ENCODE data around the gene PBXIP1. TPM values are rescaled to one million over a fixed set of nuclear protein-coding genes. Genes with fewer than 3 reads are reported as not detected.

PBXIP1 gene
- total RNA-seq, 2 donors from 2014 or later, result 61.9 to 118 TPM

DNA sequence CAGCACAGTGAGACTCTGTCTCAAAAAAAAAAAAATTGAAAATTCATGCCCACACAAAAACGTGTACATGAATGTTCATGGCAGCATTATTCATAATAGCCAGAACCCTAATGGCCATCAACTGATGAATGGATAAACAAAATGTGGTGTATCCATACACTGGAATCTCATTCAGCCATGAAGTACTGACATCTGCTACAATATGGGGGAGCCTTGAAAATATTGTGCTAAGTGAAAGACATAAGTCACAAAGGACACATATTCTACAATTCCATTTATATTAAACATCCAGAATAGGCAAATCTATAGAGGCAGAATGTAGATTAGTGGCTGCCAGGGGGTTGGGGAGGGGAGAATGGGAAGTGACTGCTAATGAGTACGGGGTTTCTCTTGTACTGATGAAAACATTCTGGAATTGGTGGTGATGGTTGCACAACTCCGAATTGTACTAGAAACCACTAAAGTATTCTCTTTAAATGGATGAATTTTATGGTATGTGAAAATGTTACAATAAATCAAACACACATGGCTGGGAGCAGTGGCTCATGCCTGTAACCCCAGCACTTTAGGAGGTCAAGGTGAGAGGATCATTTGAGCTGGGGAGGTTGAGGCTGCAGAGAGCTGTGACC lies 52.8 kb downstream of the PBXIP1 start:
- Mint-ChIP-seq H3K9me3 (no peaks in the 10 kb centered on the region), H3K36me3 (ENCODE audit: low read depth) (no peaks in the 10 kb centered on the region), H3K27me3 (peaks cover 3% of the 10 kb centered on the region), H3K4me1 (no peaks in the 10 kb centered on the region), H3K27ac (no peak overlapping the region), H3K4me3 (no peak overlapping the region)
- ATAC-seq (replicated peaks), result no peak

GRCh38 chr1:154901591-154901990 lies 54.3 kb downstream of the PBXIP1 start:
- no peaks in the 10 kb centered on the region for H3K9me3 Mint-ChIP-seq
- H3K36me3 Mint-ChIP-seq (ENCODE audit: low read depth), result no peaks in the 10 kb centered on the region
- no peak overlapping the region for H3K27ac Mint-ChIP-seq

GRCh38 chr1:154899041-154899440 lies 56.9 kb downstream of the PBXIP1 start:
- Mint-ChIP-seq H3K9me3 (no peaks in the 10 kb centered on the region), H3K27me3 (peaks cover 3% of the 10 kb centered on the region), H3K27ac (no peak overlapping the region), H3K4me3 (no peak overlapping the region), H3K36me3 (ENCODE audit: low read depth) (no peaks in the 10 kb centered on the region), H3K4me1 (no peaks in the 10 kb centered on the region)
- no peak for ATAC-seq (replicated peaks)

More at GRCh38 chr1:154901591-154901990, 54.3 kb downstream of the PBXIP1 start:
- H3K4me1 Mint-ChIP-seq, result no peaks in the 10 kb centered on the region
- peaks cover 3% of the 10 kb centered on the region for H3K27me3 Mint-ChIP-seq
- ATAC-seq (replicated peaks), result no peak
- no peak overlapping the region for H3K4me3 Mint-ChIP-seq

DNA sequence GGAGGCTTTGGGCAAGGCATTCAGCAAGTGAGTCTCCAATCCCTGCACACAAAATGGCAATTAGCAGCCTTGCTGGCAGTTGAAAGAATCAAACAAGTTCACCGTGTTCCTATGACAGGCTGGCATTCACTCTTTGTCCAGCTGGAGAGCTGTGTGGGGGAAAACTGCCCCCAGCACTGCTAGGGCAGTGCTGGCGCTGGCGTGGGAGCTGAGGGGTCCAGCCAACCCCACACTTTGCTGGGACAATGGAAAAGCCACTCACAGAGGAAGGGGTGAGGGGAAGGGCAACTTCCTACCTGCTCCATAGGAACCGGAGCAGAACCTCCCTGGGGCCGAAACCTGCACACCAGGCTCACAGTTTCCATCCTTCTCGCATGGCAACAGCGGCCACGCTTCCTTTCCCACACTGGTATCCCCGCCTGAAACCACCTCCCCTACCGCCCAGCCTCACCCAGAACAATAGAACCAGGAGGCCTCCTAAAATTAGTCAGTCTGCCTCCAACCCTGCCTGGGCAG lies 59.1 kb downstream of the PBXIP1 start:
- no peaks in the 10 kb centered on the region for H3K36me3 Mint-ChIP-seq (ENCODE audit: low read depth)
- H3K4me1 Mint-ChIP-seq, result no peaks in the 10 kb centered on the region
- H3K27me3 Mint-ChIP-seq, result peaks cover 3% of the 10 kb centered on the region
- H3K9me3 Mint-ChIP-seq, result no peaks in the 10 kb centered on the region
- peak; percentile 19 for ATAC-seq (replicated peaks)
- H3K4me3 Mint-ChIP-seq, result no peak overlapping the region
- H3K27ac Mint-ChIP-seq, result no peak overlapping the region

GRCh38 chr1:154895798-154896197 lies 60.1 kb downstream of the PBXIP1 start:
- Mint-ChIP-seq H3K9me3 (no peaks in the 10 kb centered on the region), H3K36me3 (ENCODE audit: low read depth) (no peaks in the 10 kb centered on the region), H3K4me1 (no peaks in the 10 kb centered on the region), H3K27me3 (peaks cover 3% of the 10 kb centered on the region), H3K27ac (no peak overlapping the region), H3K4me3 (no peak overlapping the region)
- ATAC-seq (replicated peaks), result no peak

Other genes starting within 250 kb of the PBXIP1 start
- gene KCNN3, start 85.8 kb downstream of the PBXIP1 start, total RNA-seq, result under 1 TPM; 0.11 to 0.37 TPM
- 10 to 100 TPM; 38.6 to 66.9 TPM for gene PMVK, start 19.4 kb downstream of the PBXIP1 start, total RNA-seq
- 10 to 100 TPM; 35.6 to 39.2 TPM for gene PYGO2, start 5.7 kb upstream of the PBXIP1 start, total RNA-seq
- gene SHC1, start 14.6 kb upstream of the PBXIP1 start, total RNA-seq, result 10 to 100 TPM; 60.9 to 62.0 TPM
- gene CKS1B, start 18.6 kb upstream of the PBXIP1 start, total RNA-seq, result 100 to 1,000 TPM; 162 to 188 TPM
- gene FLAD1, start 27.2 kb upstream of the PBXIP1 start, total RNA-seq, result 10 to 100 TPM; 34.6 to 68.3 TPM
- under 1 TPM; 0.77 to 0.97 TPM for gene LENEP, start 37.5 kb upstream of the PBXIP1 start, total RNA-seq
- gene ZBTB7B, start 46.7 kb upstream of the PBXIP1 start, total RNA-seq, result 100 to 1,000 TPM in 1 of 2 donors, 10 to 100 TPM in 1; 94.5 to 140 TPM
- gene DCST2, start 77.7 kb upstream of the PBXIP1 start, total RNA-seq, result 1 to 10 TPM in 1 of 2 donors, under 1 TPM in 1; 0.67 to 2.2 TPM
- not detected for gene DCST1, start 77.7 kb upstream of the PBXIP1 start, total RNA-seq
- 10 to 100 TPM; 53.2 to 86.6 TPM for gene ADAM15, start 95.2 kb upstream of the PBXIP1 start, total RNA-seq
- gene EFNA4, start 107.6 kb upstream of the PBXIP1 start, total RNA-seq, result 1 to 10 TPM; 4.6 to 7.0 TPM
- gene EFNA3, start 122.7 kb upstream of the PBXIP1 start, total RNA-seq, result 10 to 100 TPM in 1 of 2 donors, 1 to 10 TPM in 1; 4.1 to 10.8 TPM
- under 1 TPM in 1 of 2 donors, not detected in 1; 0.48 TPM for gene EFNA1, start 171.8 kb upstream of the PBXIP1 start, total RNA-seq
- 10 to 100 TPM; 42.8 to 47.3 TPM for gene SLC50A1, start 179.8 kb upstream of the PBXIP1 start, total RNA-seq
- 10 to 100 TPM; 29.4 to 40.6 TPM for gene DPM3, start 184.4 kb upstream of the PBXIP1 start, total RNA-seq
- gene KRTCAP2, start 217.2 kb upstream of the PBXIP1 start, total RNA-seq, result 100 to 1,000 TPM; 108 to 166 TPM
- gene TRIM46, start 217.8 kb upstream of the PBXIP1 start, total RNA-seq, result 10 to 100 TPM; 10.6 to 16.6 TPM